Hepatocyte (in vitro differentiated cells): Measurements from ENCODE around the gene IL15RA.

ENCODE experiments used
- EZH2 ChIP-seq: fragments of 200-600 bp; sonication (generic); IDR thresholded peaks from 2 replicates; pipeline ENCODE4 v1.6.1; 2016; ENCODE audit warnings: antibody characterized with exemption, mild to moderate bottlenecking, borderline replicate concordance
- EZH2phosphoT487 ChIP-seq: fragments of 200-600 bp; sonication (generic); IDR thresholded peaks from one replicate; pipeline ENCODE4 v1.6.1; 2018; ENCODE audit warnings: antibody characterized with exemption, mild to moderate bottlenecking, low read depth, moderate library complexity; ENCODE audit not compliant: unreplicated experiment, severe bottlenecking
- TF ChIP-seq, protein P1 (sequence below): fragments of 200-600 bp; sonication (generic); IDR thresholded peaks from 2 replicates; pipeline ENCODE4 v1.5.1; 2016; ENCODE audit warnings: antibody characterized with exemption, mild to moderate bottlenecking; ENCODE audit not compliant: poor library complexity

DNA sequence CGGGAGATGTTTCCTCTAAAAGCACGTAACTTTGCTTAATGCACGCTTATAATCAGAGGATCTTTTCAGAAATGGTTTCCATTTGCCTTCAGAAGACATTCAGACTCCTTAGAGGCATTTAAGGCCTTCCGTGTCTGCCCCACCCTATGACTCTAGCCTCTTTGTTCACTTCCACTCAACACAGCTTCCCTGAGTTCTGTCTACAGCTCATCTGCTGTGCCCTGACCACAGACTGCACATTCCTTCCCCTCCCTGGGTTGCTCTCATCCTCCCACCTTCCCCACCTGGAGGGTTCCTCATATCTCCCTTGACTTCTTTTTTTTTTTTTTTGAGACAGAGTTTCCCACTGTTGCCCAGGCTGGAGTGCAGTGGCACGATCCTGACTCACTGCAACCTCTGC, 70.7 kb downstream of the IL15RA start:
- no peak for TF ChIP-seq EZH2
- TF ChIP-seq, protein P1, sequence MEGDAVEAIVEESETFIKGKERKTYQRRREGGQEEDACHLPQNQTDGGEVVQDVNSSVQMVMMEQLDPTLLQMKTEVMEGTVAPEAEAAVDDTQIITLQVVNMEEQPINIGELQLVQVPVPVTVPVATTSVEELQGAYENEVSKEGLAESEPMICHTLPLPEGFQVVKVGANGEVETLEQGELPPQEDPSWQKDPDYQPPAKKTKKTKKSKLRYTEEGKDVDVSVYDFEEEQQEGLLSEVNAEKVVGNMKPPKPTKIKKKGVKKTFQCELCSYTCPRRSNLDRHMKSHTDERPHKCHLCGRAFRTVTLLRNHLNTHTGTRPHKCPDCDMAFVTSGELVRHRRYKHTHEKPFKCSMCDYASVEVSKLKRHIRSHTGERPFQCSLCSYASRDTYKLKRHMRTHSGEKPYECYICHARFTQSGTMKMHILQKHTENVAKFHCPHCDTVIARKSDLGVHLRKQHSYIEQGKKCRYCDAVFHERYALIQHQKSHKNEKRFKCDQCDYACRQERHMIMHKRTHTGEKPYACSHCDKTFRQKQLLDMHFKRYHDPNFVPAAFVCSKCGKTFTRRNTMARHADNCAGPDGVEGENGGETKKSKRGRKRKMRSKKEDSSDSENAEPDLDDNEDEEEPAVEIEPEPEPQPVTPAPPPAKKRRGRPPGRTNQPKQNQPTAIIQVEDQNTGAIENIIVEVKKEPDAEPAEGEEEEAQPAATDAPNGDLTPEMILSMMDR: no peak
- no peak for TF ChIP-seq EZH2phosphoT487
